ENCODE results near the gene QSOX2. TPM values are rescaled to one million over a fixed set of nuclear protein-coding genes. Genes with fewer than 3 reads are reported as not detected.

QSOX2 gene
- total RNA-seq, 1 experiment from 2014 or later: 9.9 TPM

GRCh38 chr9:136247551-136247916, 1.9 kb upstream of the QSOX2 start:
- DNase-seq: no peak
- H3K9ac ChIP-seq (ENCODE audit: low read length): no peak overlapping the region
- H3K4me3 ChIP-seq (ENCODE audit: low read length): no peak overlapping the region
- H3K36me3 ChIP-seq (ENCODE audit: low read depth, low read length): no peaks in the 10 kb centered on the region
- peaks cover 19% of the 10 kb centered on the region for H3K4me1 ChIP-seq (ENCODE audit: insufficient read depth, low read length)
- H3K9me2 ChIP-seq (replicated peaks; ENCODE audit: low read length): no peaks in the 10 kb centered on the region
- peaks cover 14% of the 10 kb centered on the region; the same call in 1 of the 2 replicates for H4K20me1 ChIP-seq (ENCODE audit: low read length)
- ATAC-seq: no peak
- no peak overlapping the region for H2AFZ ChIP-seq (ENCODE audit: low read length)
- no peaks in the 10 kb centered on the region for H3K9me3 ChIP-seq (ENCODE audit: low read length)
- no peak for TF ChIP-seq CTCF (conservative IDR thresholded peaks at IDR 0.05; ENCODE audit: low read depth, low read length)
- no peak for TF ChIP-seq EZH2phosphoT487 (IDR thresholded peaks at IDR 0.05; ENCODE audit: borderline replicate concordance, low read length)
- no peak for TF ChIP-seq EZH2 (IDR thresholded peaks at IDR 0.05; ENCODE audit: low read length, unreplicated experiment)
- POLR2A ChIA-PET (ENCODE audit: unreplicated experiment): no interaction called here
- intact Hi-C loops (cut with micrococcal nuclease): no loop called here
- peaks cover 28% of the 10 kb centered on the region for H3K79me2 ChIP-seq (ENCODE audit: low read length)
- no peaks in the 10 kb centered on the region for H3K27me3 ChIP-seq (ENCODE audit: low read length)
- BruUV-seq (replicated peaks): no TSS peak
- no peak overlapping the region for H3K4me2 ChIP-seq (ENCODE audit: low read length)
- no peaks in the 10 kb centered on the region for H3F3A ChIP-seq (ENCODE audit: low read length, unreplicated experiment)
- CTCF ChIA-PET: no interaction called here
- H3K27ac ChIP-seq (ENCODE audit: low read length): no peak overlapping the region

GRCh38 chr9:136246849-136247550, 1.4 kb upstream of the QSOX2 start:
- Histone ChIP-seq H3K4me1 (ENCODE audit: insufficient read depth, low read length) (peaks cover 19% of the 10 kb centered on the region), H3K9me2 (replicated peaks; ENCODE audit: low read length) (no peaks in the 10 kb centered on the region), H3K27ac (ENCODE audit: low read length) (no peak overlapping the region), H3K4me3 (ENCODE audit: low read length) (no peak overlapping the region), H3F3A (ENCODE audit: low read length, unreplicated experiment) (no peaks in the 10 kb centered on the region), H3K36me3 (ENCODE audit: low read depth, low read length) (no peaks in the 10 kb centered on the region), H3K79me2 (ENCODE audit: low read length) (peaks cover 34% of the 10 kb centered on the region), H3K9me3 (ENCODE audit: low read length) (no peaks in the 10 kb centered on the region), H4K20me1 (ENCODE audit: low read length) (peaks cover 14% of the 10 kb centered on the region; the same call in 1 of the 2 replicates), H2AFZ (ENCODE audit: low read length) (no peak overlapping the region), H3K9ac (ENCODE audit: low read length) (no peak overlapping the region), H3K27me3 (ENCODE audit: low read length) (no peaks in the 10 kb centered on the region), H3K4me2 (ENCODE audit: low read length) (no peak overlapping the region)
- no peak for DNase-seq
- ATAC-seq: no peak
- intact Hi-C loops (cut with micrococcal nuclease): no loop called here
- CTCF ChIA-PET: no interaction called here
- TF ChIP-seq EZH2phosphoT487 (IDR thresholded peaks at IDR 0.05; ENCODE audit: borderline replicate concordance, low read length): no peak
- TF ChIP-seq CTCF (conservative IDR thresholded peaks at IDR 0.05; ENCODE audit: low read depth, low read length): no peak
- no peak for TF ChIP-seq EZH2 (IDR thresholded peaks at IDR 0.05; ENCODE audit: low read length, unreplicated experiment)
- POLR2A ChIA-PET (ENCODE audit: unreplicated experiment): no interaction called here
- BruUV-seq (replicated peaks): no TSS peak

- H3K27ac ChIP-seq (ENCODE audit: low read length): no peak overlapping the region
- POLR2A ChIA-PET (ENCODE audit: unreplicated experiment): no interaction called here
- peak overlapping the region; percentile 68 for H3K9ac ChIP-seq (ENCODE audit: low read length)
- no peak overlapping the region for H2AFZ ChIP-seq (ENCODE audit: low read length)
- no peak for TF ChIP-seq EZH2phosphoT487 (IDR thresholded peaks at IDR 0.05; ENCODE audit: borderline replicate concordance, low read length)
- TF ChIP-seq CTCF (conservative IDR thresholded peaks at IDR 0.05; ENCODE audit: low read depth, low read length): no peak
- TF ChIP-seq EZH2 (IDR thresholded peaks at IDR 0.05; ENCODE audit: low read length, unreplicated experiment): no peak
- H4K20me1 ChIP-seq (ENCODE audit: low read length): peaks cover 14% of the 10 kb centered on the region; the same call in 1 of the 2 replicates
- no peak for DNase-seq
- H3K4me3 ChIP-seq (ENCODE audit: low read length): peak overlapping the region; percentile 80
- BruUV-seq (replicated peaks): no TSS peak
- no peaks in the 10 kb centered on the region for H3K36me3 ChIP-seq (ENCODE audit: low read depth, low read length)
- no peaks in the 10 kb centered on the region for H3K27me3 ChIP-seq (ENCODE audit: low read length)
- CTCF ChIA-PET: no interaction called here
- H3F3A ChIP-seq (ENCODE audit: low read length, unreplicated experiment): no peaks in the 10 kb centered on the region
- H3K4me1 ChIP-seq (ENCODE audit: insufficient read depth, low read length): peaks cover 19% of the 10 kb centered on the region
- H3K9me2 ChIP-seq (replicated peaks; ENCODE audit: low read length): no peaks in the 10 kb centered on the region
- H3K9me3 ChIP-seq (ENCODE audit: low read length): no peaks in the 10 kb centered on the region
- intact Hi-C loops (cut with micrococcal nuclease): loop anchor here (1.0 kb wide), 1 partner anchor 22 kb away; no protein-coding TSS in a partner anchor
- no peak; the same call in 1 of the 2 replicates for ATAC-seq
- H3K79me2 ChIP-seq (ENCODE audit: low read length): peaks cover 54% of the 10 kb centered on the region
- H3K4me2 ChIP-seq (ENCODE audit: low read length): peak overlapping the region; percentile 98
These were observed 718 bp downstream of the QSOX2 start for GRCh38 chr9:136244969-136245218.

Data from PC-3 (cell line).